Measurements from ENCODE around the gene LSMEM2. TPM values are rescaled to one million over a fixed set of nuclear protein-coding genes. Genes with fewer than 3 reads are reported as not detected.

The LSMEM2 gene
- total and polyA plus RNA-seq, 9 of the 15 experiments (the other 6 are each of a cell fraction or from before 2014, with no cell fraction given) = not detected

GRCh38 chr3:50327943-50328691 lies 49.2 kb downstream of the LSMEM2 start, which contains the start of gene TUSC2 (continued):
- TF ChIP-seq ZBTB11 (CRISPR knock-in tag; IDR thresholded peaks at IDR 0.05) = peak in 1 of 3 experiments; percentile 53; a peak in 1 of 6 replicates
- no peak for TF ChIP-seq THRAP3 (IDR thresholded peaks at IDR 0.05; ENCODE audit: borderline replicate concordance)
- TF ChIP-seq, protein P1, sequence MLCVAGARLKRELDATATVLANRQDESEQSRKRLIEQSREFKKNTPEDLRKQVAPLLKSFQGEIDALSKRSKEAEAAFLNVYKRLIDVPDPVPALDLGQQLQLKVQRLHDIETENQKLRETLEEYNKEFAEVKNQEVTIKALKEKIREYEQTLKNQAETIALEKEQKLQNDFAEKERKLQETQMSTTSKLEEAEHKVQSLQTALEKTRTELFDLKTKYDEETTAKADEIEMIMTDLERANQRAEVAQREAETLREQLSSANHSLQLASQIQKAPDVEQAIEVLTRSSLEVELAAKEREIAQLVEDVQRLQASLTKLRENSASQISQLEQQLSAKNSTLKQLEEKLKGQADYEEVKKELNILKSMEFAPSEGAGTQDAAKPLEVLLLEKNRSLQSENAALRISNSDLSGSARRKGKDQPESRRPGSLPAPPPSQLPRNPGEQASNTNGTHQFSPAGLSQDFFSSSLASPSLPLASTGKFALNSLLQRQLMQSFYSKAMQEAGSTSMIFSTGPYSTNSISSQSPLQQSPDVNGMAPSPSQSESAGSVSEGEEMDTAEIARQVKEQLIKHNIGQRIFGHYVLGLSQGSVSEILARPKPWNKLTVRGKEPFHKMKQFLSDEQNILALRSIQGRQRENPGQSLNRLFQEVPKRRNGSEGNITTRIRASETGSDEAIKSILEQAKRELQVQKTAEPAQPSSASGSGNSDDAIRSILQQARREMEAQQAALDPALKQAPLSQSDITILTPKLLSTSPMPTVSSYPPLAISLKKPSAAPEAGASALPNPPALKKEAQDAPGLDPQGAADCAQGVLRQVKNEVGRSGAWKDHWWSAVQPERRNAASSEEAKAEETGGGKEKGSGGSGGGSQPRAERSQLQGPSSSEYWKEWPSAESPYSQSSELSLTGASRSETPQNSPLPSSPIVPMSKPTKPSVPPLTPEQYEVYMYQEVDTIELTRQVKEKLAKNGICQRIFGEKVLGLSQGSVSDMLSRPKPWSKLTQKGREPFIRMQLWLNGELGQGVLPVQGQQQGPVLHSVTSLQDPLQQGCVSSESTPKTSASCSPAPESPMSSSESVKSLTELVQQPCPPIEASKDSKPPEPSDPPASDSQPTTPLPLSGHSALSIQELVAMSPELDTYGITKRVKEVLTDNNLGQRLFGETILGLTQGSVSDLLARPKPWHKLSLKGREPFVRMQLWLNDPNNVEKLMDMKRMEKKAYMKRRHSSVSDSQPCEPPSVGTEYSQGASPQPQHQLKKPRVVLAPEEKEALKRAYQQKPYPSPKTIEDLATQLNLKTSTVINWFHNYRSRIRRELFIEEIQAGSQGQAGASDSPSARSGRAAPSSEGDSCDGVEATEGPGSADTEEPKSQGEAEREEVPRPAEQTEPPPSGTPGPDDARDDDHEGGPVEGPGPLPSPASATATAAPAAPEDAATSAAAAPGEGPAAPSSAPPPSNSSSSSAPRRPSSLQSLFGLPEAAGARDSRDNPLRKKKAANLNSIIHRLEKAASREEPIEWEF (CRISPR knock-in tag; IDR thresholded peaks at IDR 0.05) = no peak
- TF ChIP-seq, protein P2, sequence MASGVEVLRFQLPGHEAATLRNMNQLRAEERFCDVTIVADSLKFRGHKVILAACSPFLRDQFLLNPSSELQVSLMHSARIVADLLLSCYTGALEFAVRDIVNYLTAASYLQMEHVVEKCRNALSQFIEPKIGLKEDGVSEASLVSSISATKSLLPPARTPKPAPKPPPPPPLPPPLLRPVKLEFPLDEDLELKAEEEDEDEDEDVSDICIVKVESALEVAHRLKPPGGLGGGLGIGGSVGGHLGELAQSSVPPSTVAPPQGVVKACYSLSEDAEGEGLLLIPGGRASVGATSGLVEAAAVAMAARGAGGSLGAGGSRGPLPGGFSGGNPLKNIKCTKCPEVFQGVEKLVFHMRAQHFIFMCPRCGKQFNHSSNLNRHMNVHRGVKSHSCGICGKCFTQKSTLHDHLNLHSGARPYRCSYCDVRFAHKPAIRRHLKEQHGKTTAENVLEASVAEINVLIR (CRISPR knock-in tag; IDR thresholded peaks at IDR 0.05) = no peak
- TF ChIP-seq IRF1 (CRISPR knock-in tag; IDR thresholded peaks at IDR 0.05; ENCODE audit: borderline replicate concordance) = no peak
- no peak for TF ChIP-seq BCL6 (CRISPR knock-in tag; IDR thresholded peaks at IDR 0.05)
- no peak; the same call in 1 of the 2 replicates for TF ChIP-seq TGIF2 (CRISPR knock-in tag; IDR thresholded peaks at IDR 0.05)
